HG02852 (cell line): ENCODE results near the gene ANO7.

Experiments
- ATAC-seq: cut with Tn5 transposase; IDR thresholded peaks from one replicate; pipeline ENCODE4 v1.9.1; 2021; ENCODE audit warnings: mild to moderate bottlenecking, moderate library complexity; ENCODE audit not compliant: unreplicated experiment

Gene ANO7

GRCh38 chr2:241225545-241225944, 37.1 kb downstream of the ANO7 start:
- ATAC-seq = no peak

GRCh38 chr2:241225983-241226382, 37.5 kb downstream of the ANO7 start:
- ATAC-seq = no peak

DNA sequence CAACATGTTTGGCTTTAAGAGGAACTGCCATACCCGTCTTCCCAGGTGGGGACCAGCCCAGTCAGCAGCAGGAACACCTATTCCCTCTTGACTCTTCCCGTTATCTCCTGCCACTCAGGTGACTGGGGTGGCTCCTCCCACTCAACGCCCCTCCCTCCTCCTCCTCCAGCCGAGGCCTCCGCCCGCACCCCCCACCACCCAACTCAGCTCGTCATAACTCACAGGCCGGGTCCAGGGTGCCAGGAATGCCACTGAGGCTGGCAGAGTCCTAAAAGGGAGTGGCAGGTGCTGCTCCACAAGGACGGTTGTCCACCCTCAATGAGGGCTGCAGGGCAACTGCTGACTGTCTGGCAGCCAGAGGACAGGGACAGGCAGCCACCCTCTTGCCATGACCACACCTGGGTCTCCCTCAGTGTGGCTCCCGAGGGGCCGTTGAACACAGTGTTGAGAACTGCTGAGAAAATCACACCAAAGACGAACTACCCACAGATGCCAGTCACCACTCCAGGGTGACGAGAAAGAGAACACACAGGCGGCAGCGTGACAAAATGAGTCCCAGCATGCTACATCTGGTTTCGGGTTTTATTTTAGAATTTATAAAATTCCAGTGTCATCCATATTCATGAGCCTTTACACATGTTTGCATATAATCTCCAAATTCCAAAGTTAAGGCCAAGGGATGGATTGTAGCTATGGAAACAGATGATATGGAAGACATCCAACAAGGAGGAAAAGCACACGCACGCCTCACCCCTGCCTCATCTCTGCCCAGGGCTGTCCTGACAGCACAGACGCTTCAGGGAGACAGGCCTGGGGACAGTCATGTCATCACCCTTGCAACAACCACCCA, 38.5 kb downstream of the ANO7 start:
- no peak for ATAC-seq

- no peak for ATAC-seq
These were observed 39.1 kb downstream of the ANO7 start for GRCh38 chr2:241227594-241227993.

GRCh38 chr2:241228081-241228859, 39.8 kb downstream of the ANO7 start:
- ATAC-seq = no peak

DNA sequence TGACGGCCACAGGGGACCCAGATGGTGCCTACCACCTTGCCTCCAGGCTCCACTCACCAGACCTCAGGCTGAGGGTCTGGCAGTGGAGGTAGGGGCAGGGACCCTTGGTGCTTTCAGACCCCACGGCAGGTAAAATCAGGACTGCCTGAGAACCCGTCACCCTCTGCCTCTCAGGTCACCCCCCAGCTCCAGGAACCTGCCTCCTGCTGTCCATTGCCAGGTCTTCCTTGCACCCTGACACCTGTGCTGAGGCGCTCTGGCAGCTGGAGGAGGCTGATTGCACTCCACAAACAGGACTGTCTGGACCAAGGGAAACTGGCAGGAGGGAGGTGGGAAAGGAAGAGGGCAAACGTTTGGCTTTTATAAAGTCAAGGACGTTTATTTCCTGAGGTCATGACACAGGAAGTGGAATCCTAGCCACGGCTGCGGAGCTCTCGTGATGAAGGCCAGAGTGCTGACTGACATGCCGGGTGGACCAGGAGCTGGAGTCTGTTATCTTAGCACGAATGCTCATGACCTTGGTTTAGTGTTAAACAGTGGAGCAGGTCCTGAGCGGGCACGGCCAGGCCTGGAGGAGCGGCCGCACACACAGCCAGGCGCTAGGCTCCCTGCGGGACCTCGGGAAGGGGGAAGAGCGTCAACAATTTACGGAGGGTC, 40.5 kb downstream of the ANO7 start:
- ATAC-seq = no peak

- no peak for ATAC-seq
These were observed 41.3 kb downstream of the ANO7 start for GRCh38 chr2:241229563-241230401.

GRCh38 chr2:241230435-241230834, 42.0 kb downstream of the ANO7 start:
- ATAC-seq = no peak

DNA sequence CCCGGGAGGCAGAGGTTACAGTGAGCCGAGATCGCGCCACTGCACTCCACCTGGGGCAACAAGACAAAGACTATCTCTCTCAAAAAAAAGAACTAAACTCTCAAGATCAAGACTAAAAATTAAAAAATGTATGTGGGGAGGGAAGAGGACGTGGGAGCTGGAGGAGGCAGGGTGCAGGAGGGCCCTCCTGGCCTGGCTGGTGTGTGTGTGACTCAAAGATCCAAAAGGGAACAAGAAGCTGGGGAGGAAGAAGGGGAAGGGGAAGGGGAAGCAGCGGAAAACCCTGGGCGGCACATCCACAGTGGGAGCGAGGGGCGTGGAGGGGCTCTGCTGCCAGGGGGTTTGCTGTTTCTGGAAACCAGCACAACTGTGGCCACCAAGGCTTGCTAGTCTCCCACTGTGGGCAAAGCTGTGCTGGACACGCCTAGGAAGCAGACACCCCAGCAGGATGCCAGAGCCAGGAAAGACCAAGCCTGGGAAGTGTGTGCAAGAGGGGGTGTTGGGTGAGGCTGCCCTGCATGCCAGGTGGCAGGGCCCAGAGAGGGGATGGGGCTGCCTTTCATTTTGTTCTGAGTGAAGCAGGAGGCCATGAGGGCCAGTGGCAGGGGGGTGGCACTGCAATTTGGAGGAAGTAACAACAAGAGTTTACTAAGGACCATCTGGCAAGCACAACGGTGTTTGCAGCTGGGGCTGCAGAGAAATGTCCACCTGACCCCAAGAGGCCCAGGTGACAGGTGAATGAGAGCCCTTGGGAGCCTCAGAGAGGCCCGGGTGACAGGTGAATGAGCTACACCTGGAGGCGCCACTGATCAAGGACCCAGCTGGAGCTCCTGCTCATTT, 44.5 kb downstream of the ANO7 start:
- no peak for ATAC-seq

DNA sequence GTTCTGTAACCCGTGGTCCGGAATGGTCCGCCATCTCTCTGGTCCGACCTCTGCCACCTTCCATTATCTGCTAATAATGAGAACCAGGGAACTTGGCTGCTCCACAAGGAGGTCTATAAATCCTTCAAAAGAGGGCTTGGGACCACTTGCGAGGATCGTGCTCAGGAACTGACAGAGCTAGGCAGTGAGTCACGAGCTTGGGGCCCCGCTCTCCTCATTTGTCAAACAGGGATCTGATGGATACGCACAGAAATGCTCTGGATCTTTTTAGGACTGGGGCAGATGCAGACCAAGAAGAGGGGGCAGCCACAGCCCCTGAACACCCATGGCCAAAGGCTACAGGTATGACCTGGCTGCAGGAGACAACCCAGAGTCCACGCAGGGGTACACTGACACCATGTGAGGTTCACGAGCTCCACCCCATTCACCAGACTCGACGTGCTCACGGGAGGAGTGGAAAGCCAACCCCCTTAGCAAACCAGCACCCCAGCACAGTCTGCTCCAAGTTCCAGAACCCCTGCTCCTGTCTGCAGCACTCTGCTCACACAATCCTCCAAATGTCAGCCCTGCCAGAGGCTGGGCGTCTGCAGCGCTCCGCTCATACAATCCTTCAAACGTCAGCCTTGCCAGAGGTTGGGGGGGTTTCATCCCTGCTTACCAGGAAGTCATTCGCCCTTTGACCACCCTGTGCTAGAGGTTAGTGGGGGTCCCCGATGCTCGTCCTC, 45.8 kb downstream of the ANO7 start:
- no peak for ATAC-seq

DNA sequence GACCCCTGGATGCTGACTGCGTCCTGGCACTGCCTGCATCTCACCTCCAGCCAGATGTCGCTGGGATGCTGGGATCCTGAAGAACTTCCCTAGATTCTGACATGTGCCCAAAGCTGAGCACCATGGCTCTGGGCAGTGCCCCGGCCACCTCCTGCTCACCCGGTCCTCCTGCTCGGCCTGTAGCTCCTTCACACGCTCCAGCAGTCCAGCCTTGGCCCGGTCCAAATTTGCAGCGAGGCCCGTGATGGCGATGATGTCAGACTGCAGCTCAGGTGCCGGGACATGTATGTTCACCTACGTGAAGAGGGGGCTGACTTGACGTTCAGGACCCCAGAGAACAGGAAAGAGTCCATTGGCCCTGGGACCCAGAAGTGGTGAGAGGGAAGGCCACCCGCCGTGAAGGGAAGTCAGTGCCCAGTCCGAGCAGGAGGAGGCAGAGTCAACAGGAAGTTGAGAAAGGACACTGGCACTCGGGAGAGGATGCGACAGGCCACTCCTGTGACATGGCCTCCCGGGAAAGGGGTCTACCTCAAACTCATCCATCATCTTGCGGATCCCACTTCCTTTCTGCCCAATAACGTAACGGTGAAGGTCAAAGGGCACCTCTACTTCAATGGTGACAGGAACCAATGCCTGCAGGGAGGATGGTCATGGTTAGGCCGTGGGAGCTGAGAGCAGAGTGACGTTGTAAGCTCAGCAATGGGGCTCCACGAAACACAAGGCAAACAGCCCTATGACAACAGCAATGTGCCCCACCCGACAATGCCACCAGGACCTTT, 46.7 kb downstream of the ANO7 start:
- ATAC-seq = no peak

- no peak for ATAC-seq
These were observed 47.5 kb downstream of the ANO7 start for GRCh38 chr2:241235859-241236593.

GRCh38 chr2:241237047-241237446, 48.6 kb downstream of the ANO7 start:
- ATAC-seq = no peak

DNA sequence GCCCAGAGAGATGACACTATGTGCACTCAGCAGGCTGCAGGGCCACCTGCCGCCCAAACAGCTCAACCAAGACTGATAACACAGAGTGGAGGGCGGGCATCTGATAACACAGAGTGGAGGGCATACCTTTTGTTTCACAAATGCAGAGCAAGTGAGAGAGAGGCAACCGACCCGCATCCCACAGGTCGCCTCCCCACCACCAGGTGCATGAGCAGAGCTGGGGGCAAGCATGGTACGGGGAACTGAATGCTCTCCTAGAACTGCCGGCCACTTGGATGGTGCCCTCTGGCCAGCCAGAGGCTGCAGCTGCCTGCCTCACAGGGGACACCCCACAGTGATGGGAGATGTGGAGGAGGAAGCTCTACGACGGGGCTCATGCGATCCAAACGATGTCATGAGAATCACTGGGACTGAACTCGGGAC, 49.5 kb downstream of the ANO7 start:
- ATAC-seq = no peak

- ATAC-seq = no peak
These were observed 50.3 kb downstream of the ANO7 start for GRCh38 chr2:241238693-241239198.

GRCh38 chr2:241239552-241240202, 51.2 kb downstream of the ANO7 start:
- no peak for ATAC-seq
